Psoas muscle (tissue), 8 donors: ENCODE data around the gene MRAS. TPM values are rescaled to one million over a fixed set of nuclear protein-coding genes. Genes with fewer than 3 reads are reported as not detected.
"Not testable (repeated sequence)": the region's sequence is repeated elsewhere in the genome, so short reads cannot be mapped to it uniquely, and the experiment has no call there.

ENCODE experiments used
- ATAC-seq, 4 donors: fragments of 200-7000 bp; cut with Tn5 transposase; one replicate each; pipeline ENCODE4 v1.9.1; 2020; ENCODE audit warnings: moderate library complexity in 3 of 4, mild to moderate bottlenecking in 2 of 4
- DNase-seq, 2 donors: peaks; one replicate each; pipeline ENCODE4 v3.0.0-alpha.2; 2020
- H3K27ac ChIP-seq: fragments of 200-600 bp; one replicate; pipeline ENCODE4 v1.8.0; 2022
- H3K27me3 ChIP-seq, 3 donors: fragments of 200-600 bp in 1 of 3; one replicate each; pipeline versions ENCODE4 v1.6.1 to v1.8.0; 2013 to 2022; ENCODE audit warnings: low read length in 2 of 3, mild to moderate bottlenecking in 2 of 3, moderate library complexity in 1 of 3; ENCODE audit not compliant: insufficient read depth in 3 of 3
- H3K36me3 ChIP-seq, 2 donors: fragments of 200-600 bp in 1 of 2; one replicate each; pipeline versions ENCODE4 v1.6.1 to v1.8.0; 2013 to 2022; ENCODE audit warnings: low read depth in 1 of 2, mild to moderate bottlenecking in 1 of 2, moderate library complexity in 1 of 2; ENCODE audit not compliant: insufficient read depth in 1 of 2
- H3K4me1 ChIP-seq: fragments of 200-600 bp; one replicate; pipeline ENCODE4 v1.8.0; 2022
- H3K4me3 ChIP-seq: fragments of 200-600 bp; one replicate; pipeline ENCODE4 v1.8.0; 2022; ENCODE audit warnings: mild to moderate bottlenecking
- H3K9me3 ChIP-seq: fragments of 200-600 bp; one replicate; pipeline ENCODE4 v1.8.0; 2022
- CTCF ChIP-seq: fragments of 200-600 bp; IDR thresholded peaks from one replicate; pipeline ENCODE4 v1.8.0; 2022; ENCODE audit warnings: antibody characterized with exemption
- WGBS, 3 donors: extraction: QIAGEN DNeasy Blood & Tissue Kit; methylation state at CpG; one replicate each; pipeline versions ENCODE4 v1.1.6 to v1.1.7; 2013; 5-methylcytosine and 5-hydroxymethylcytosine counted together
- intact Hi-C, 2 donors: fragments of 100-400 bp; cut with DNase I; formaldehyde crosslinking; loops; one replicate each; pipeline versions ENCODE4 v1.11.0 to v1.14.2; 2022
- polyA plus RNA-seq, 3 donors: library from polyadenylated mRNA; stranded (reverse); fragments of 200-250 nt; gene quantifications; one replicate each; pipeline ENCODE4 v1.2.3, GENCODE V29; 2013
- total RNA-seq, 4 donors: library from RNA; stranded (reverse); fragmentation: NEBNext Ultra II Directional in 2 of 4; extraction: Animal tissue kit (Norgen Biotek cat#: 25700) in 2 of 4; gene quantifications; one replicate each; pipeline versions ENCODE4 v1.2.1 to v1.2.4, GENCODE V29; 2021 to 2023
- donor health status: healthy with polysubstance abuse.
- donor health status: DM: no; HTN: no; CAD: no; lungs with moderate emphysema.
- donor health status: Bipolar disorder and iron deficiency.
- donor health status: healthy.
- donor health status: DM: yes; HTN: yes; CAD: no.
- donor health status: DM: no; HTN: no; CAD: no.
- donor health status: DM: no; HTN: no; CAD: no.
- donor health status: DM: yes; HTN: yes; CAD: no.

MRAS gene
- total and polyA plus RNA-seq, 7 donors = 43.8 to 166 (median 107) TPM

- no peak for TF ChIP-seq CTCF
- intact Hi-C loops = loop anchor here (10.0 kb wide), 2 partner anchors 234 to 496 kb away; partner anchors contain the start of gene ARMC8 (in 1 of the 2)
- Histone ChIP-seq H3K4me3 (no peak overlapping the region), H3K36me3 (no peaks in the 10 kb centered on the region), H3K9me3 (no peaks in the 10 kb centered on the region), H3K27me3 (no peaks in the 10 kb centered on the region), H3K4me1 (peaks cover 4% of the 10 kb centered on the region), H3K27ac (no peak overlapping the region)
- 37 to 51% (median 49%) methylated on average over 5 of the region's 5 CpGs for WGBS, 3 donors
- DNase-seq (no peak), ATAC-seq (no peak)
These were observed 70.3 kb downstream of the MRAS start for GRCh38 chr3:138418601-138419206.

- peaks cover 3% of the 10 kb centered on the region for H3K4me1 ChIP-seq
- no peaks in the 10 kb centered on the region for H3K9me3 ChIP-seq
- 92 to 96% (median 94%) methylated on average over 1 of the region's 1 CpG for WGBS, 3 donors
- no peak overlapping the region for H3K27ac ChIP-seq
- no peak overlapping the region for H3K4me3 ChIP-seq
- DNase-seq = no peak
- no peaks in the 10 kb centered on the region for H3K27me3 ChIP-seq
- intact Hi-C loops = loop anchor here in 1 of 2 donors (10.0 kb wide), 1 partner anchor 359 kb away; no protein-coding TSS in a partner anchor
- TF ChIP-seq CTCF = no peak
- no peaks in the 10 kb centered on the region for H3K36me3 ChIP-seq
- ATAC-seq = no peak
These were observed 74.9 kb downstream of the MRAS start for GRCh38 chr3:138423316-138423715.

DNA sequence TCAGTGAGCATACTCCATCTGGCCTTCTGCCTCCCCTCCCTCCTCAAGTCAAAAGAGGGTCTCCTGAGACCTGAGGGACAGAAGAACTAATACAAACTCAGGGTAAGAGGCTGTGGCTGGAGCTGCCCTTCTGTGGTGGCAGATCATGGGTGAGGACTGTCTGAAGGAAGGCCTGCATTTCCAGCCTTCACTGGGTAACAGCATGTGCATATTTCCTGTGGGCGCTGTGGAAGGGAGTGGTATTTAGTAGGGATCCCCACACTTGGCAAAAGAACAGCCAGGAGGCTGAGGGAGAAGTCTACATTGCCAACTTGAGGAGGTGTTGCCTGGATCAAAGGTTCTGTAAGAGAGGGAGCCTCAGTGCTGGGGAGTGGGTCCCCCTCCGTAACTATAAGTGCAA is 75.9 kb downstream of the MRAS start:
- DNase-seq (no peak), ATAC-seq (peak in 1 of 4 donors; percentile 25)
- Histone ChIP-seq H3K36me3 (no peaks in the 10 kb centered on the region), H3K27ac (no peak overlapping the region), H3K4me3 (no peak overlapping the region), H3K4me1 (no peaks in the 10 kb centered on the region), H3K9me3 (no peaks in the 10 kb centered on the region), H3K27me3 (no peaks in the 10 kb centered on the region)
- 95% methylated on average over 2 of the region's 2 CpGs for WGBS, 3 donors
- no peak for TF ChIP-seq CTCF
- intact Hi-C loops = loop anchor here in 1 of 2 donors (10.0 kb wide), 1 partner anchor 360 kb away; no protein-coding TSS in a partner anchor

GRCh38 chr3:138426211-138426610 is 77.8 kb downstream of the MRAS start:
- 48 to 54% (median 49%) methylated on average over 3 of the region's 3 CpGs for WGBS, 3 donors
- Histone ChIP-seq H3K4me1 (no peaks in the 10 kb centered on the region), H3K27me3 (no peaks in the 10 kb centered on the region), H3K9me3 (no peaks in the 10 kb centered on the region), H3K36me3 (no peaks in the 10 kb centered on the region), H3K27ac (no peak overlapping the region), H3K4me3 (no peak overlapping the region)
- TF ChIP-seq CTCF = peak; percentile 27
- intact Hi-C loops = loop anchor here in 1 of 2 donors (10.0 kb wide), 1 partner anchor 361 kb away; no protein-coding TSS in a partner anchor
- no peak for DNase-seq
- ATAC-seq = peak in 1 of 4 donors; percentile 52

GRCh38 chr3:138426754-138427153 is 78.4 kb downstream of the MRAS start:
- WGBS, 3 donors = 97 to 100% (median 98%) methylated on average over 4 of the region's 4 CpGs
- not testable (repeated sequence) for ATAC-seq, H3K4me1 ChIP-seq, DNase-seq, H3K9me3 ChIP-seq, H3K27ac ChIP-seq, H3K36me3 ChIP-seq, H3K4me3 ChIP-seq, H3K27me3 ChIP-seq
- intact Hi-C loops = loop anchor here in 1 of 2 donors (10.0 kb wide), 1 partner anchor 362 kb away; no protein-coding TSS in a partner anchor
